ENCODE data around the gene SYN1. TPM values are rescaled to one million over a fixed set of nuclear protein-coding genes. Genes with fewer than 3 reads are reported as not detected.
A peak's percentile ranks its signal among the peaks of the same experiment; 100 is the strongest.

SYN1 gene
- total and polyA plus RNA-seq, 2 experiments from 2014 or later, result 0.34 TPM; not detected in 1

DNA sequence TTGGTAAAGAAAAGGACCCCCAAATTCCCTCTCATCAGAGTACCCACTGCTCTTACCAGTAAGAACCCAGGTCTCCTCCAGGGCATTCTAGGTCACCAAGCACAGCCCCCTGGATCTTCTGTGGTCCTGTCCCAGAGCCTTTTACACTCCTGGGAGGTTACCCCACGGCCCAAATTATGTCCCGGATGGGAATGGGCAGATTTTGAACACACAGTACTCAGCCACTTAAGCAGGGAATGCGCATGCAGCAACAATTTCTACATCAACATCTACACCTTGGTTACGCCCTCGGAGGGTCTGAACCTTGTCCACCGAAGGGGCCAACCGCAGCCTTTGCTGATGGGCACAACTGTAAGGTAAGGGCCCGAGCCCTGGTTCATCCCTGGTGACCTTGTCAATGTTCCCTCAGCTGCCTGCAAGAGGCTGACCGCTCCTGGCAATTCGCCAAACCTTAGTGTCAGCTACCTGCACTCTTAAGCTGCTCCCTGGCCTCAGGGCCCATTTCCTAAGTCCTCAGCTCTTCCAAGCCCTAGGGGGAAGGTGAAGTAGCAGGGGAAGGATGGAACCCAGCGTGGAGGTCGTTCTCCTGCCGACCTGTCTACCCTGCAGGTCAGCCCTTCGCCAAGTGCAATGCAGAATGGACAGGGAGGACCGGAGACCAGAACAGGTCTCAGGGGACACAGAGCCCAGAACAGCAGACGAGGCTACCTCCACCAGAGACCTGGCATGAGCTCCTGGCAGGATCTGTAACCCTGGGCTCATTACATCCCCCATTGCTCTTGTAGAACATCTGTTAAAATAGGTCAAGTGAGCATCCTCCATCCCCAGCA is 31.5 kb downstream of the SYN1 start:
- Histone ChIP-seq H2AFZ (no peak overlapping the region), H3K9me2 (ENCODE audit: insufficient read depth) (no peaks in the 10 kb centered on the region), H3K36me3 (ENCODE audit: low read depth) (no peaks in the 10 kb centered on the region; the same call in 1 of the 2 replicates), H3K4me1 (ENCODE audit: insufficient read depth) (no peaks in the 10 kb centered on the region), H3K27ac (no peak overlapping the region), H3K4me2 (ENCODE audit: unreplicated experiment) (no peak overlapping the region), H3K9me3 (ENCODE audit: low read depth) (no peaks in the 10 kb centered on the region), H4K20me1 (ENCODE audit: insufficient read depth) (no peaks in the 10 kb centered on the region), H3K79me2 (ENCODE audit: insufficient read depth) (peaks cover 15% of the 10 kb centered on the region), H3K9ac (no peak overlapping the region), H3F3A (ENCODE audit: insufficient read depth) (peaks cover 21% of the 10 kb centered on the region; the same call in 1 of the 2 replicates), H3K4me3 (no peak overlapping the region), H3K27me3 (replicated peaks; ENCODE audit: insufficient read depth) (no peaks in the 10 kb centered on the region)
- in situ Hi-C loops (cut with MboI), result no loop called here
- TF ChIP-seq EZH2phosphoT487 (IDR thresholded peaks at IDR 0.05; ENCODE audit: insufficient read depth, low read depth) (no peak), EZH2 (IDR thresholded peaks at IDR 0.05; ENCODE audit: insufficient read depth, poor library complexity, severe bottlenecking) (no peak)
- DNase-seq, result no peak
- WGBS, 2 experiments (ENCODE audit: low coverage in 1 of 2, low lambda C conversion rate in 2 of 2, missing lambda C conversion rate in 2 of 2), result 76 to 83% methylated on average over 6 to 13 of the region's 16 CpGs

GRCh38 chrX:47587091-47587891 is 32.4 kb downstream of the SYN1 start:
- H4K20me1 ChIP-seq (ENCODE audit: insufficient read depth), result no peaks in the 10 kb centered on the region
- no peaks in the 10 kb centered on the region; the same call in 1 of the 2 replicates for H3K36me3 ChIP-seq (ENCODE audit: low read depth)
- no peak overlapping the region for H3K4me2 ChIP-seq (ENCODE audit: unreplicated experiment)
- no peak overlapping the region for H3K4me3 ChIP-seq
- H3K27ac ChIP-seq, result no peak overlapping the region
- DNase-seq, result peak; percentile 47
- H3K9me2 ChIP-seq (ENCODE audit: insufficient read depth), result no peaks in the 10 kb centered on the region
- no peak overlapping the region for H3K9ac ChIP-seq
- no peak overlapping the region for H2AFZ ChIP-seq
- H3K79me2 ChIP-seq (ENCODE audit: insufficient read depth), result peaks cover 24% of the 10 kb centered on the region
- TF ChIP-seq EZH2 (IDR thresholded peaks at IDR 0.05; ENCODE audit: insufficient read depth, poor library complexity, severe bottlenecking), result no peak
- no peak for TF ChIP-seq EZH2phosphoT487 (IDR thresholded peaks at IDR 0.05; ENCODE audit: insufficient read depth, low read depth)
- H3F3A ChIP-seq (ENCODE audit: insufficient read depth), result peaks cover 21% of the 10 kb centered on the region; the same call in 1 of the 2 replicates
- no peaks in the 10 kb centered on the region for H3K4me1 ChIP-seq (ENCODE audit: insufficient read depth)
- no peaks in the 10 kb centered on the region for H3K27me3 ChIP-seq (replicated peaks; ENCODE audit: insufficient read depth)
- H3K9me3 ChIP-seq (ENCODE audit: low read depth), result no peaks in the 10 kb centered on the region
- in situ Hi-C loops (cut with MboI), result no loop called here
- 46 to 51% methylated on average over 4 of the region's 4 CpGs for WGBS, 2 experiments (ENCODE audit: low coverage in 1 of 2, low lambda C conversion rate in 2 of 2, missing lambda C conversion rate in 2 of 2)

- H3K79me2 ChIP-seq (ENCODE audit: insufficient read depth), result peaks cover 24% of the 10 kb centered on the region
- H3K9ac ChIP-seq, result no peak overlapping the region
- TF ChIP-seq EZH2phosphoT487 (IDR thresholded peaks at IDR 0.05; ENCODE audit: insufficient read depth, low read depth) (no peak), EZH2 (IDR thresholded peaks at IDR 0.05; ENCODE audit: insufficient read depth, poor library complexity, severe bottlenecking) (no peak)
- no peaks in the 10 kb centered on the region for H3K9me3 ChIP-seq (ENCODE audit: low read depth)
- peaks cover 21% of the 10 kb centered on the region; the same call in 1 of the 2 replicates for H3F3A ChIP-seq (ENCODE audit: insufficient read depth)
- WGBS, 2 experiments (ENCODE audit: low coverage in 1 of 2, low lambda C conversion rate in 2 of 2, missing lambda C conversion rate in 2 of 2), result 77 to 90% methylated on average over 9 to 10 of the region's 11 CpGs
- H3K4me1 ChIP-seq (ENCODE audit: insufficient read depth), result 0 out of 2 replicates have a peak, but pooled peaks cover 4% of the 10 kb centered on the region
- DNase-seq, result no peak
- H3K27ac ChIP-seq, result no peak overlapping the region
- no peaks in the 10 kb centered on the region for H3K9me2 ChIP-seq (ENCODE audit: insufficient read depth)
- no peak overlapping the region for H2AFZ ChIP-seq
- no peak overlapping the region for H3K4me2 ChIP-seq (ENCODE audit: unreplicated experiment)
- H3K4me3 ChIP-seq, result 0 out of 2 replicates have a peak overlapping the region, but pooled peaks have one; percentile 87
- in situ Hi-C loops (cut with MboI), result no loop called here
- H4K20me1 ChIP-seq (ENCODE audit: insufficient read depth), result no peaks in the 10 kb centered on the region
- H3K36me3 ChIP-seq (ENCODE audit: low read depth), result no peaks in the 10 kb centered on the region; the same call in 1 of the 2 replicates
- no peaks in the 10 kb centered on the region for H3K27me3 ChIP-seq (replicated peaks; ENCODE audit: insufficient read depth)
Observed at GRCh38 chrX:47586043-47586787, 33.4 kb downstream of the SYN1 start.

GRCh38 chrX:47585273-47585672 is 34.4 kb downstream of the SYN1 start:
- Histone ChIP-seq H4K20me1 (ENCODE audit: insufficient read depth) (no peaks in the 10 kb centered on the region), H3K36me3 (ENCODE audit: low read depth) (no peaks in the 10 kb centered on the region; the same call in 1 of the 2 replicates), H2AFZ (no peak overlapping the region), H3K4me3 (peak overlapping the region; percentile 87), H3K9ac (no peak overlapping the region), H3K79me2 (ENCODE audit: insufficient read depth) (peaks cover 24% of the 10 kb centered on the region), H3K9me3 (ENCODE audit: low read depth) (no peaks in the 10 kb centered on the region), H3K9me2 (ENCODE audit: insufficient read depth) (no peaks in the 10 kb centered on the region), H3K27me3 (replicated peaks; ENCODE audit: insufficient read depth) (no peaks in the 10 kb centered on the region), H3K4me1 (ENCODE audit: insufficient read depth) (0 out of 2 replicates have a peak, but pooled peaks cover 4% of the 10 kb centered on the region), H3F3A (ENCODE audit: insufficient read depth) (peaks cover 21% of the 10 kb centered on the region; the same call in 1 of the 2 replicates), H3K4me2 (ENCODE audit: unreplicated experiment) (no peak overlapping the region), H3K27ac (peak overlapping the region; percentile 80)
- WGBS, 2 experiments (ENCODE audit: low coverage in 1 of 2, low lambda C conversion rate in 2 of 2, missing lambda C conversion rate in 2 of 2), result 95 to 100% methylated on average over 5 to 15 of the region's 16 CpGs
- TF ChIP-seq EZH2phosphoT487 (IDR thresholded peaks at IDR 0.05; ENCODE audit: insufficient read depth, low read depth) (no peak), EZH2 (IDR thresholded peaks at IDR 0.05; ENCODE audit: insufficient read depth, poor library complexity, severe bottlenecking) (no peak)
- in situ Hi-C loops (cut with MboI), result no loop called here
- DNase-seq, result no peak

Data from GM23248 (cell line).